K562 (cell line): ENCODE results near the gene PLA1A. TPM values are rescaled to one million over a fixed set of nuclear protein-coding genes. Genes with fewer than 3 reads are reported as not detected.
A peak's percentile ranks its signal among the peaks of the same experiment; 100 is the strongest.

Experiments
- ATAC-seq: fragments of 200-7000 bp; cut with Tn5 transposase; 3 replicates; pipeline ENCODE4 v1.9.1; 2020; ENCODE audit warnings: moderate library complexity
- BruUV-seq: library from RNA; stranded (reverse); fragments of 400-500 nt; replicated peaks from 2 replicates; lab custom pipeline; 2021; lab: Mats Ljungman, UMichigan
- CTCF ChIA-PET: fragments of 300-600 bp; formaldehyde crosslinking; extraction: SDS; loops from one replicate; lab custom pipeline; 2021; ENCODE audit warnings: low intra/inter-chr PET ratio; lab: Yijun Ruan, JAX
- POLR2A ChIA-PET: fragments of 300-600, 350-650 bp; sonication (Branson Sonifier 250); formaldehyde crosslinking; extraction: SDS; loops from one replicate; lab custom pipeline; 2021; ENCODE audit warnings: antibody characterized with exemption, inconsistent platforms; lab: Yijun Ruan, JAX
- DNase-seq, 4 experiments: peaks; one replicate each; pipeline versions ENCODE4 v3.0.0 to v3.0.0-alpha.2; 2011 to 2018; ENCODE audit warnings: low spot score in 3 of 4, mixed read lengths in 3 of 4; ENCODE audit errors: extremely low read depth in 1 of 4
- FAIRE-seq: peaks from 2 replicates; lab custom pipeline; 2011; peaks lifted over from hg19 to GRCh38; lab: Jason Lieb, UNC
- H2AFZ ChIP-seq: 2 replicates; pipeline ENCODE4 v1.6.0; 2011; ENCODE audit warnings: low read depth, low read length, control low read depth, inconsistent platforms
- H3K27ac ChIP-seq: fragments of 200-600 bp; 3 replicates; pipeline ENCODE4 v1.8.0; 2011; ENCODE audit warnings: low read depth, mild to moderate bottlenecking, control low read depth, inconsistent platforms, low read length, moderate library complexity, mixed read lengths; ENCODE audit errors: extremely low read depth
- H3K27me3 ChIP-seq, 2 experiments: fragments of 300-600 bp in 1 of 2; 2 replicates in 1 of 2; 3 replicates in 1 of 2; pipeline versions ENCODE4 v1.6.0 to v1.8.0; 2011; ENCODE audit warnings: inconsistent platforms in 2 of 2, low read length in 2 of 2, mild to moderate bottlenecking in 1 of 2, mixed read lengths in 1 of 2, moderate library complexity in 1 of 2; ENCODE audit not compliant: control insufficient read depth in 2 of 2, insufficient read depth in 2 of 2
- H3K36me3 ChIP-seq: fragments of 300-600 bp; 3 replicates; pipeline ENCODE4 v1.8.0; 2011; ENCODE audit warnings: mild to moderate bottlenecking, low read length, inconsistent platforms; ENCODE audit not compliant: control insufficient read depth, insufficient read depth
- H3K4me1 ChIP-seq, 2 experiments: fragments of 200-600 bp in 1 of 2; replicated peaks in 1 of 2; 2 replicates in 1 of 2; 3 replicates in 1 of 2; pipeline versions ENCODE4 v1.5.1 to v1.8.0; 2011; ENCODE audit warnings: inconsistent platforms in 2 of 2, low read length in 2 of 2, mild to moderate bottlenecking in 1 of 2, mixed read lengths in 1 of 2, moderate library complexity in 1 of 2; ENCODE audit not compliant: control insufficient read depth in 2 of 2, insufficient read depth in 2 of 2
- H3K4me2 ChIP-seq: 2 replicates; pipeline ENCODE4 v1.6.1; 2011; ENCODE audit warnings: low read length, control low read depth, inconsistent platforms, mixed read lengths; ENCODE audit not compliant: insufficient read depth
- H3K4me3 ChIP-seq: fragments of 200-600 bp; sonication (generic), shearing (Covaris generic); 2 replicates; pipeline ENCODE4 v1.5.1; 2016; ENCODE audit warnings: control low read depth, inconsistent platforms
- H3K79me2 ChIP-seq: fragments of 200-600 bp; 3 replicates; pipeline ENCODE4 v1.8.0; 2011; ENCODE audit warnings: low read length, inconsistent platforms; ENCODE audit not compliant: control insufficient read depth, insufficient read depth
- H3K9ac ChIP-seq, 2 experiments: 2 replicates each; pipeline versions ENCODE4 v1.6.0 to v1.6.1; 2011; ENCODE audit warnings: low read depth in 2 of 2, low read length in 2 of 2, control low read depth in 1 of 2, inconsistent platforms in 1 of 2, mild to moderate bottlenecking in 1 of 2, mixed read lengths in 1 of 2; ENCODE audit not compliant: insufficient read depth in 1 of 2
- H3K9me1 ChIP-seq: one replicate; pipeline ENCODE4 v1.6.0; 2011; ENCODE audit warnings: inconsistent platforms, mild to moderate bottlenecking, low read length, moderate library complexity; ENCODE audit not compliant: control insufficient read depth, insufficient read depth
- H3K9me3 ChIP-seq: replicated peaks from 2 replicates; pipeline ENCODE4 v1.5.1; 2011; ENCODE audit warnings: low read depth, low read length, inconsistent platforms; ENCODE audit not compliant: control insufficient read depth, insufficient read depth
- H4K20me1 ChIP-seq: replicated peaks from 2 replicates; pipeline ENCODE4 v1.6.1; 2011; ENCODE audit warnings: low read length, inconsistent platforms, mixed read lengths; ENCODE audit not compliant: control insufficient read depth, insufficient read depth
- CCNT2 ChIP-seq: IDR thresholded peaks from 2 replicates; pipeline ENCODE4 v1.6.1; 2011; ENCODE audit warnings: borderline replicate concordance, low read depth, mild to moderate bottlenecking, moderate library complexity, mixed read lengths, low read length; ENCODE audit not compliant: insufficient read length; ENCODE audit errors: extremely low read depth
- OTX1 ChIP-seq: fragments of 450-650 bp; formaldehyde crosslinking; IDR thresholded peaks from 2 replicates; pipeline ENCODE4 v1.4.0; 2022; ENCODE audit warnings: mild to moderate bottlenecking
- SIX5 ChIP-seq, 2 experiments: IDR thresholded peaks; 2 replicates each; pipeline ENCODE4 v1.6.1; 2011; ENCODE audit warnings: low read length in 2 of 2, borderline replicate concordance in 1 of 2, low read depth in 1 of 2, mild to moderate bottlenecking in 1 of 2, moderate library complexity in 1 of 2; ENCODE audit not compliant: insufficient read depth in 1 of 2
- ZNF644 ChIP-seq: fragments of 200-800 bp; sonication (Bioruptor generic); IDR thresholded peaks from 2 replicates; pipeline ENCODE4 v1.6.1; 2016; ENCODE audit warnings: low read depth, missing genetic modification characterization, missing compliant biosample characterization
- WGBS: fragments of 100-300 bp; shearing (Covaris generic); methylation state at CpG from one replicate; pipeline ENCODE4 v1.1.6; 2016; ENCODE audit warnings: low coverage, mixed read lengths; ENCODE audit not compliant: insufficient coverage; ENCODE audit errors: missing lambda C conversion rate; 5-methylcytosine and 5-hydroxymethylcytosine counted together
- in situ Hi-C: fragments of 300-500 bp; cut with MboI; formaldehyde crosslinking; loops from 4 replicates; pipeline ENCODE4 v1.15.0; 2018; ENCODE audit warnings: inconsistent platforms, mixed read lengths
- intact Hi-C: fragments of 100-400 bp; cut with micrococcal nuclease; formaldehyde crosslinking; loops from 2 replicates; pipeline ENCODE4 v1.14.2; 2022
- polyA plus RNA-seq, 8 experiments: library from polyadenylated mRNA; depleted of rRNA in 4 of 8; stranded (reverse) in 5 of 8; unstranded in 3 of 8; fragments of >200 nt; fragmentation: Nextera tagmentation in 2 of 8; fragmentation: Illumina TruSeq in 1 of 8; extraction: Ambion mirVana in 2 of 8; extraction: Trizol in 1 of 8; gene quantifications; 2 replicates each; pipeline versions ENCODE4 v1.2.1 to v1.2.3, GENCODE V29; 2011 to 2014; ENCODE audit warnings: inconsistent platforms in 1 of 8, missing spikeins in 1 of 8
- total RNA-seq, 7 experiments: library from RNA; depleted of rRNA in 6 of 7; stranded (reverse); fragments of >200 nt in 6 of 7; fragmentation: Illumina TruSeq in 2 of 7; extraction: Trizol in 2 of 7; gene quantifications; 2 replicates each; pipeline versions ENCODE4 v1.2.1 to v1.2.3, GENCODE V29; 2011 to 2021; ENCODE audit warnings: low replicate concordance in 1 of 7
- TF ChIP-seq, protein P1 (sequence below), 2 experiments: fragments of 450-650 bp in 1 of 2; sonication (generic) in 1 of 2; formaldehyde crosslinking; conservative IDR thresholded peaks; 2 replicates each; pipeline versions ENCODE4 v1.4.0 to v1.8.1; 2020 to 2022; ENCODE audit warnings: mild to moderate bottlenecking in 1 of 2, missing genetic modification reagents in 1 of 2
- TF ChIP-seq, protein P2 (sequence below), 2 experiments: fragments of 150-350 bp in 1 of 2; IDR thresholded peaks; 2 replicates each; pipeline ENCODE4 v1.6.1; 2012 to 2016; ENCODE audit warnings: low read depth in 2 of 2, low read length in 2 of 2, mild to moderate bottlenecking in 1 of 2, moderate library complexity in 1 of 2

PLA1A gene
- total and polyA plus RNA-seq, 9 of the 15 experiments (the other 6 are each of a cell fraction or from before 2014, with no cell fraction given): not detected

DNA sequence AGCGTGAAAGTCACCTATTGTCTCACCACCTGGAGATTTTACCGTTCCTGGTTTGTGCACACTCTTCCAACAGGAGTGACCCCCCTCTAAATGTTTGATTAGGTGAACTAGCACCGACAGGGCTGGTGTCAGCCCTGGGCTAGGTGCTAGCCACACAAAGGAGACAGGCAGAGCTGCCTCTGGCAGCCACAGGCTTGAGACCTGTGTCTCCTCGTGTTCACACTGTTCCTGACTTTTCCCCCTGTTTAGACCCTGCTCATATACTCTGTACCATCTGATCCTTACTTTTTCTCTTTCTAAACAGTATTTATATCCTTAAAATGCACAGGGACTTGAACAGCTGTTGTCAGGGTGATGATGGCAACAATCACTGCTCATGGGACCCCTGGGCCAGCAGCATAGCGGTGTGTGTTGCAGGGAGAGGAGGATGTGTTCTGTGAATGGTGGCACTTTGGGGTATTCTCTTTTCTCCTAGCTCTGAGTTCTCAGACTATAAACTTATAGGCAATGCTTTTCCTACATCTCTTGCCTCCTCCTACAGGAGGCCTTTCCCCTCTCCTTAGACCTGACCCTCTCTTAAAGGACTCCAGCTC is 43.8 kb upstream of the PLA1A start:
- no peak overlapping the region for H3K4me3 ChIP-seq
- no peak overlapping the region for H3K4me2 ChIP-seq
- no peak for ATAC-seq
- no peaks in the 10 kb centered on the region for H4K20me1 ChIP-seq
- TF ChIP-seq, protein P1, sequence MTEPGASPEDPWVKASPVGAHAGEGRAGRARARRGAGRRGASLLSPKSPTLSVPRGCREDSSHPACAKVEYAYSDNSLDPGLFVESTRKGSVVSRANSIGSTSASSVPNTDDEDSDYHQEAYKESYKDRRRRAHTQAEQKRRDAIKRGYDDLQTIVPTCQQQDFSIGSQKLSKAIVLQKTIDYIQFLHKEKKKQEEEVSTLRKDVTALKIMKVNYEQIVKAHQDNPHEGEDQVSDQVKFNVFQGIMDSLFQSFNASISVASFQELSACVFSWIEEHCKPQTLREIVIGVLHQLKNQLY (CRISPR knock-in tag; conservative IDR thresholded peaks at IDR 0.05): no peak
- no peak for TF ChIP-seq CCNT2
- TF ChIP-seq, all 486 proteins: peak for 0
- DNase-seq: no peak
- Histone ChIP-seq H3K79me2 (peaks cover 4% of the 10 kb centered on the region; the same call in 1 of the 3 replicates), H3K9me3 (no peaks in the 10 kb centered on the region), H3K27me3 (no peaks in the 10 kb centered on the region), H3K9me1 (no peaks in the 10 kb centered on the region), H2AFZ (no peak overlapping the region), H3K27ac (no peak overlapping the region), H3K9ac (peak overlapping the region in 1 of 2 experiments; percentile 45; a peak in 1 of 4 replicates), H3K4me1 (peaks cover 0 to 9% of the 10 kb centered on the region in 2 experiments; a peak in 3 of 5 replicates), H3K36me3 (no peaks in the 10 kb centered on the region)
- WGBS: 51% methylated on average over 5 of the region's 5 CpGs
- intact Hi-C loops: no loop called here
- POLR2A ChIA-PET: interaction anchor here (0.5 to 0.7 kb wide), 3 partner anchors 14 to 32 kb away, joined by 3 to 4 read pairs (median 3); no protein-coding TSS in a partner anchor
- in situ Hi-C loops: no loop called here
- FAIRE-seq: no peak
- CTCF ChIA-PET: no interaction called here
- BruUV-seq: no TSS peak

DNA sequence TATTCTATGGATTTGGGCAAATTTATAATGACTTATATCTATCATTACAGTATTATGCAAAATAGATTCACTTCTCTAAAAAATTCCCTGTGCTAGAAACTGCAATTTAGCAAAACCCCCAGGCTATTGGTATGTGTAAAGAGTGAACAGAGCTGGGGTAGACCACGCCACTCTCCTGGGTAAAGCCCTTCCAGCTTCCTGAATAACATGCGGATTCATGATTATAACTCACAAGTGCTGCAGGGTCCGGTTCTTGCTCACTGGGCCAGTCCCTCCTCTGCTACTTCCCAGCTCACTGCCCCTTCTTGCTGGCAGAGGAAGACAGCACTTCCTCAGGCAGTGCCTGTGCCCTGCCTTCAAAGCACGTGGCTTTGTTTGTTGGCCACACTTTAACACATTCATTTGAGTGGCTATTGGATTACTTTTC is 42.4 kb upstream of the PLA1A start:
- FAIRE-seq: no peak
- no peak overlapping the region for H3K27ac ChIP-seq
- no peak for DNase-seq
- 68% methylated on average over 3 of the region's 4 CpGs for WGBS
- ChIA-PET CTCF (no interaction called here), POLR2A (interaction anchor here (1.3 kb wide), 1 partner anchor 25 kb away, joined by 3 read pairs; no protein-coding TSS in a partner anchor)
- no peaks in the 10 kb centered on the region for H3K9me1 ChIP-seq
- intact Hi-C loops (loop anchor here (5.0 kb wide), 1 partner anchor 122 kb away; the partner anchor contains the start of gene COX17), in situ Hi-C loops (no loop called here)
- H3K79me2 ChIP-seq: peaks cover 8% of the 10 kb centered on the region; the same call in 1 of the 3 replicates
- H3K4me3 ChIP-seq: no peak overlapping the region
- ATAC-seq: no peak
- peaks cover 0 to 12% of the 10 kb centered on the region in 2 experiments; a peak in 3 of 5 replicates for H3K4me1 ChIP-seq
- H3K4me2 ChIP-seq: no peak overlapping the region
- H4K20me1 ChIP-seq: no peaks in the 10 kb centered on the region
- BruUV-seq: no TSS peak
- no peaks in the 10 kb centered on the region for H3K9me3 ChIP-seq
- H3K36me3 ChIP-seq: no peaks in the 10 kb centered on the region
- H2AFZ ChIP-seq: no peak overlapping the region
- H3K27me3 ChIP-seq: no peaks in the 10 kb centered on the region
- H3K9ac ChIP-seq: no peak overlapping the region
- no peak for TF ChIP-seq OTX1 (CRISPR knock-in tag)
- TF ChIP-seq, protein P2, sequence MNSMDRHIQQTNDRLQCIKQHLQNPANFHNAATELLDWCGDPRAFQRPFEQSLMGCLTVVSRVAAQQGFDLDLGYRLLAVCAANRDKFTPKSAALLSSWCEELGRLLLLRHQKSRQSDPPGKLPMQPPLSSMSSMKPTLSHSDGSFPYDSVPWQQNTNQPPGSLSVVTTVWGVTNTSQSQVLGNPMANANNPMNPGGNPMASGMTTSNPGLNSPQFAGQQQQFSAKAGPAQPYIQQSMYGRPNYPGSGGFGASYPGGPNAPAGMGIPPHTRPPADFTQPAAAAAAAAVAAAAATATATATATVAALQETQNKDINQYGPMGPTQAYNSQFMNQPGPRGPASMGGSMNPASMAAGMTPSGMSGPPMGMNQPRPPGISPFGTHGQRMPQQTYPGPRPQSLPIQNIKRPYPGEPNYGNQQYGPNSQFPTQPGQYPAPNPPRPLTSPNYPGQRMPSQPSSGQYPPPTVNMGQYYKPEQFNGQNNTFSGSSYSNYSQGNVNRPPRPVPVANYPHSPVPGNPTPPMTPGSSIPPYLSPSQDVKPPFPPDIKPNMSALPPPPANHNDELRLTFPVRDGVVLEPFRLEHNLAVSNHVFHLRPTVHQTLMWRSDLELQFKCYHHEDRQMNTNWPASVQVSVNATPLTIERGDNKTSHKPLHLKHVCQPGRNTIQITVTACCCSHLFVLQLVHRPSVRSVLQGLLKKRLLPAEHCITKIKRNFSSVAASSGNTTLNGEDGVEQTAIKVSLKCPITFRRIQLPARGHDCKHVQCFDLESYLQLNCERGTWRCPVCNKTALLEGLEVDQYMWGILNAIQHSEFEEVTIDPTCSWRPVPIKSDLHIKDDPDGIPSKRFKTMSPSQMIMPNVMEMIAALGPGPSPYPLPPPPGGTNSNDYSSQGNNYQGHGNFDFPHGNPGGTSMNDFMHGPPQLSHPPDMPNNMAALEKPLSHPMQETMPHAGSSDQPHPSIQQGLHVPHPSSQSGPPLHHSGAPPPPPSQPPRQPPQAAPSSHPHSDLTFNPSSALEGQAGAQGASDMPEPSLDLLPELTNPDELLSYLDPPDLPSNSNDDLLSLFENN (IDR thresholded peaks at IDR 0.05; ENCODE audit: low read depth in 2 of 2, low read length in 2 of 2): no peak
- no peak for TF ChIP-seq ZNF644 (tag)
- TF ChIP-seq SIX5 (IDR thresholded peaks at IDR 0.05; ENCODE audit: borderline replicate concordance in 1 of 2, insufficient read depth in 1 of 2, low read depth in 1 of 2, low read length in 2 of 2): no peak
